ENCODE data around the gene TP53I3.
"Not testable (repeated sequence)": the region's sequence is repeated elsewhere in the genome, so short reads cannot be mapped to it uniquely, and the experiment has no call there.

Gene TP53I3

GRCh38 chr2:24095171-24095677 is 10.6 kb upstream of the TP53I3 start:
- DNase-seq (ENCODE audit: low read depth), result not testable (repeated sequence)

GRCh38 chr2:24093270-24093669 is 8.6 kb upstream of the TP53I3 start:
- DNase-seq (ENCODE audit: low read depth), result not testable (repeated sequence)

GRCh38 chr2:24088821-24089359 is 4.3 kb upstream of the TP53I3 start:
- no peak for DNase-seq (ENCODE audit: low read depth)

- no peak for DNase-seq (ENCODE audit: low read depth)
Measured at GRCh38 chr2:24087032-24087431, 2.4 kb upstream of the TP53I3 start.

GRCh38 chr2:24086241-24086640 is 1.6 kb upstream of the TP53I3 start:
- DNase-seq (ENCODE audit: low read depth), result no peak

- DNase-seq (ENCODE audit: low read depth), result no peak
Measured at GRCh38 chr2:24085200-24085489, 511 bp upstream of the TP53I3 start.

- peak; percentile 19 for DNase-seq (ENCODE audit: low read depth)
Measured at GRCh38 chr2:24083567-24084385, 858 bp downstream of the TP53I3 start.

- no peak for DNase-seq (ENCODE audit: low read depth)
Measured at GRCh38 chr2:24082787-24083566, 1.7 kb downstream of the TP53I3 start.

- DNase-seq (ENCODE audit: low read depth), result no peak
Measured at GRCh38 chr2:24080701-24081100, 3.9 kb downstream of the TP53I3 start.

- no peak for DNase-seq (ENCODE audit: low read depth)
Measured at GRCh38 chr2:24077879-24078278, 6.8 kb downstream of the TP53I3 start.

GRCh38 chr2:24077535-24077877 is 7.1 kb downstream of the TP53I3 start:
- DNase-seq (ENCODE audit: low read depth), result no peak

- DNase-seq (ENCODE audit: low read depth), result no peak
Measured at GRCh38 chr2:24076849-24077534, 7.6 kb downstream of the TP53I3 start.

GRCh38 chr2:24075915-24076848 is 8.5 kb downstream of the TP53I3 start, which contains the start of gene SF3B6:
Gene SF3B6, minus strand, starts transcription at chr2:24076326. Its CDS starts 97 bp downstream, at chr2:24076229.
- peak; percentile 100 for DNase-seq (ENCODE audit: low read depth)

GRCh38 chr2:24075259-24075658 is 9.4 kb downstream of the TP53I3 start:
- no peak for DNase-seq (ENCODE audit: low read depth)

- DNase-seq (ENCODE audit: low read depth), result no peak
Measured at GRCh38 chr2:24073816-24074215, 10.8 kb downstream of the TP53I3 start.

- no peak for DNase-seq (ENCODE audit: low read depth)
Measured at GRCh38 chr2:24072259-24072658, 12.4 kb downstream of the TP53I3 start.

- DNase-seq (ENCODE audit: low read depth), result no peak
Measured at GRCh38 chr2:24065341-24065740, 19.3 kb downstream of the TP53I3 start.

GRCh38 chr2:24058564-24059271 is 25.9 kb downstream of the TP53I3 start:
- no peak for DNase-seq (ENCODE audit: low read depth)

GRCh38 chr2:24055750-24056149 is 28.9 kb downstream of the TP53I3 start:
- no peak for DNase-seq (ENCODE audit: low read depth)

GRCh38 chr2:24054366-24055010 is 30.1 kb downstream of the TP53I3 start:
- DNase-seq (ENCODE audit: low read depth), result no peak
